ENCODE measurements around the gene RPL5.
A peak's percentile ranks its signal among the peaks of the same experiment; 100 is the strongest.

Gene RPL5

DNA sequence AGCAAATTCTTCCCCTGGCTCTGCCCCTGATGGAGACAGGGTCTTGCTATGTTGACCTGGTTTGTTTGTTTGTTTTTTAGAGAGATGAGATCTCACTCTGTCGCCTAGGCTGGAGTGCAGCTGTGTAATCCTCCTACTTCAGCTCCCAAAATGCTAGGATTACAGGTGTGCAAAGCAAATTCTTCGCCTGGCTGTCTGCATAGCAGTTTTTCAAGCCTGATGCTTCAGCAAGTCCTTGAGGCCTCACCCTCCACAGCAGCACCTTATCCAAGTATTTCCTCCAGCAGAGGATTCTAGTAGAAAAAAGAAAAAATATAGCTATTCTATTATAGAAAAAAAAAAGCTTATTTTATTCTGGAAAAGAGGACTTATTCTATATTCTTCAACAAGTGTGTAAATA lies 15.1 kb upstream of the RPL5 start:
- H3K27ac ChIP-seq (ENCODE audit: low read length), result no peak overlapping the region
- DNase-seq, result no peak
- H3K4me1 ChIP-seq (ENCODE audit: low read length), result no peaks in the 10 kb centered on the region
- H2AFZ ChIP-seq (ENCODE audit: low read length), result no peak overlapping the region
- H3K79me2 ChIP-seq (ENCODE audit: low read length), result no peaks in the 10 kb centered on the region
- H3K27me3 ChIP-seq (replicated peaks; ENCODE audit: insufficient read depth, low read length), result no peaks in the 10 kb centered on the region
- no peaks in the 10 kb centered on the region for H3K9me3 ChIP-seq (replicated peaks; ENCODE audit: insufficient read depth, low read length)
- H3F3A ChIP-seq (ENCODE audit: insufficient read depth, low read length), result no peaks in the 10 kb centered on the region
- no peaks in the 10 kb centered on the region for H4K20me1 ChIP-seq (ENCODE audit: insufficient read depth, low read length)
- no peak overlapping the region for H3K9ac ChIP-seq (ENCODE audit: low read length)
- H3K36me3 ChIP-seq (replicated peaks; ENCODE audit: insufficient read depth, low read length), result no peaks in the 10 kb centered on the region
- no peak overlapping the region for H3K4me2 ChIP-seq (ENCODE audit: low read depth, low read length)
- no peak overlapping the region for H3K4me3 ChIP-seq (ENCODE audit: low read length)
- H3K9me2 ChIP-seq (replicated peaks; ENCODE audit: insufficient read depth, low read length), result no peaks in the 10 kb centered on the region
- TF ChIP-seq EZH2phosphoT487 (IDR thresholded peaks at IDR 0.05; ENCODE audit: low read length) (no peak), EZH2 (optimal IDR thresholded peaks at IDR 0.05; ENCODE audit: low read depth, low read length) (no peak)
- TF ChIP-seq, protein P1, sequence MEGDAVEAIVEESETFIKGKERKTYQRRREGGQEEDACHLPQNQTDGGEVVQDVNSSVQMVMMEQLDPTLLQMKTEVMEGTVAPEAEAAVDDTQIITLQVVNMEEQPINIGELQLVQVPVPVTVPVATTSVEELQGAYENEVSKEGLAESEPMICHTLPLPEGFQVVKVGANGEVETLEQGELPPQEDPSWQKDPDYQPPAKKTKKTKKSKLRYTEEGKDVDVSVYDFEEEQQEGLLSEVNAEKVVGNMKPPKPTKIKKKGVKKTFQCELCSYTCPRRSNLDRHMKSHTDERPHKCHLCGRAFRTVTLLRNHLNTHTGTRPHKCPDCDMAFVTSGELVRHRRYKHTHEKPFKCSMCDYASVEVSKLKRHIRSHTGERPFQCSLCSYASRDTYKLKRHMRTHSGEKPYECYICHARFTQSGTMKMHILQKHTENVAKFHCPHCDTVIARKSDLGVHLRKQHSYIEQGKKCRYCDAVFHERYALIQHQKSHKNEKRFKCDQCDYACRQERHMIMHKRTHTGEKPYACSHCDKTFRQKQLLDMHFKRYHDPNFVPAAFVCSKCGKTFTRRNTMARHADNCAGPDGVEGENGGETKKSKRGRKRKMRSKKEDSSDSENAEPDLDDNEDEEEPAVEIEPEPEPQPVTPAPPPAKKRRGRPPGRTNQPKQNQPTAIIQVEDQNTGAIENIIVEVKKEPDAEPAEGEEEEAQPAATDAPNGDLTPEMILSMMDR (IDR thresholded peaks at IDR 0.05; ENCODE audit: low read length), result no peak

DNA sequence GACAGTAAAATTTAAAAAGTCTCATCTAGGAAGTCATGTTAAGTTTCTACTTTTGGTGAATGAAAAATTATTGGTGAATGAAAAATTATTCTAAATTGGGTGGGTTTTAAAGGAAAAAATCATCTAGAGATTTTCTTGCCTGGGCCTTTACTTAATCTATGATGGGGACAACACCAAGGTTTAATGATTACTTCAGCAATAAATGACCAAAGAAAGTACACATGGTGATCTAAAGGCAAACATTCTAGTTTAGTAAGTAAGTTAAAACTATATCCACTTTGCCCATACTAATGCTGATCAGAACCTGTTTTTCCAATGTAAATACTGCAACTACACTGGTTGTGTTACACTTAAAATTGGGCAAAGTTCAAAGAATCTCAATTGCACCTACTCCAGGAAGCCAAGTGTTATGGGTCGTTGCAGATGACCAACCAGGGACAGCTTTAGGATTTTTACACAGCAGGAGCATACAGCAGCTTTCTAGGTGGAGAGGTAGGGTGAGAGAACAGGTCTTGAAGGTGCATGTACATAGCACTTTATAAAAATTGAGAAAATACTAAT lies 14.6 kb upstream of the RPL5 start:
- Histone ChIP-seq H3F3A (ENCODE audit: insufficient read depth, low read length) (no peaks in the 10 kb centered on the region), H3K27me3 (replicated peaks; ENCODE audit: insufficient read depth, low read length) (no peaks in the 10 kb centered on the region), H3K27ac (ENCODE audit: low read length) (no peak overlapping the region), H3K4me3 (ENCODE audit: low read length) (no peak overlapping the region), H3K9me2 (replicated peaks; ENCODE audit: insufficient read depth, low read length) (no peaks in the 10 kb centered on the region), H2AFZ (ENCODE audit: low read length) (no peak overlapping the region), H3K36me3 (replicated peaks; ENCODE audit: insufficient read depth, low read length) (no peaks in the 10 kb centered on the region), H3K4me2 (ENCODE audit: low read depth, low read length) (no peak overlapping the region), H3K4me1 (ENCODE audit: low read length) (no peaks in the 10 kb centered on the region), H3K9me3 (replicated peaks; ENCODE audit: insufficient read depth, low read length) (no peaks in the 10 kb centered on the region), H3K9ac (ENCODE audit: low read length) (no peak overlapping the region), H3K79me2 (ENCODE audit: low read length) (no peaks in the 10 kb centered on the region), H4K20me1 (ENCODE audit: insufficient read depth, low read length) (no peaks in the 10 kb centered on the region)
- no peak for DNase-seq
- TF ChIP-seq, protein P1 (IDR thresholded peaks at IDR 0.05; ENCODE audit: low read length), result no peak
- no peak for TF ChIP-seq EZH2phosphoT487 (IDR thresholded peaks at IDR 0.05; ENCODE audit: low read length)
- no peak for TF ChIP-seq EZH2 (optimal IDR thresholded peaks at IDR 0.05; ENCODE audit: low read depth, low read length)

DNA sequence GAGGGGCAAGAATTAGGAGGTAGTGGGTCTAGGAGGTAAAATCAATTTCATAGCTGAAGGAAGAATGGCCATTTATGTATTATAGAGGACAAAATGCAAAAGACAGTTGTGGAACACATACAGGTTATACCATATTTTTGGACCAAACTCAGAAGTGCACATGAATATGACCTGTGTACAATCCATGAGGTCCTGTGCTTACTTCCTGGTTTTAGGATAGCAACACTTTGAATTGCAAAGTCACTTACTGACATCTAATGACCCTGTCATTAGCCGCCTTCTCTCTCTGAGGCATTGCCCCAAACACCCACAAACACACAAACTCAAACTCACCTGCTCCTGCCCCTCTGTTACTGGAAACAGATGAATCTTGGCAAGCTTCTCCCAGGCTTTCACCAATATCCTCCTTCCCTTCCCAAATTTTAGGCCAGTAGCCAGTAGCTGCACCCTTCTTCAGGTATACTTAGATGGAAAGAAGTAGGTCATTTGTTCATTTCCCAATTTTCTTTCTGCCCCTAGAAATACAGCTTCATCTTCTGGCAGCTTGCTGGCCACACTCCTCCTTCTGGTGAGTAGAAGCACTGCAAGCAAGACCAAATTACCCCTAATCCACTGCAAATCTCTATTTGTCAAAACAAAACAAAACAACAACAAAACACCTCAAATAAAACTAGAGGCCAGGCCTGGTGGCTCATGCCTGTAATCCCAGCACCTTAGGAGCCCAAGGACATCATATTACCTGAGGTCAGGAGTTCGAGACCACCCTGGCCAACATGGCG lies 13.7 kb upstream of the RPL5 start:
- Histone ChIP-seq H3K27me3 (replicated peaks; ENCODE audit: insufficient read depth, low read length) (no peaks in the 10 kb centered on the region), H3F3A (ENCODE audit: insufficient read depth, low read length) (no peaks in the 10 kb centered on the region), H3K9me2 (replicated peaks; ENCODE audit: insufficient read depth, low read length) (no peaks in the 10 kb centered on the region), H3K4me1 (ENCODE audit: low read length) (no peaks in the 10 kb centered on the region), H3K27ac (ENCODE audit: low read length) (no peak overlapping the region), H4K20me1 (ENCODE audit: insufficient read depth, low read length) (no peaks in the 10 kb centered on the region), H2AFZ (ENCODE audit: low read length) (no peak overlapping the region), H3K9me3 (replicated peaks; ENCODE audit: insufficient read depth, low read length) (no peaks in the 10 kb centered on the region), H3K36me3 (replicated peaks; ENCODE audit: insufficient read depth, low read length) (no peaks in the 10 kb centered on the region), H3K4me3 (ENCODE audit: low read length) (no peak overlapping the region), H3K9ac (ENCODE audit: low read length) (no peak overlapping the region), H3K79me2 (ENCODE audit: low read length) (no peaks in the 10 kb centered on the region), H3K4me2 (ENCODE audit: low read depth, low read length) (no peak overlapping the region)
- TF ChIP-seq, protein P1 (IDR thresholded peaks at IDR 0.05; ENCODE audit: low read length), result peak; percentile 48
- no peak for TF ChIP-seq EZH2 (optimal IDR thresholded peaks at IDR 0.05; ENCODE audit: low read depth, low read length)
- DNase-seq, result peak; percentile 16
